K562 (cell line): Measurements from ENCODE around the gene LGALS3. TPM values are rescaled to one million over a fixed set of nuclear protein-coding genes. Genes with fewer than 3 reads are reported as not detected.

ENCODE experiments used
- ATAC-seq: fragments of 200-7000 bp; cut with Tn5 transposase; 3 replicates; pipeline ENCODE4 v1.9.1; 2020; ENCODE audit warnings: moderate library complexity
- BruUV-seq: library from RNA; stranded (reverse); fragments of 400-500 nt; replicated peaks from 2 replicates; lab custom pipeline; 2021; lab: Mats Ljungman, UMichigan
- CTCF ChIA-PET: fragments of 300-600 bp; formaldehyde crosslinking; extraction: SDS; loops from one replicate; lab custom pipeline; 2021; ENCODE audit warnings: low intra/inter-chr PET ratio; lab: Yijun Ruan, JAX
- POLR2A ChIA-PET: fragments of 300-600, 350-650 bp; sonication (Branson Sonifier 250); formaldehyde crosslinking; extraction: SDS; loops from one replicate; lab custom pipeline; 2021; ENCODE audit warnings: antibody characterized with exemption, inconsistent platforms; lab: Yijun Ruan, JAX
- DNase-seq, 4 experiments: peaks; one replicate each; pipeline versions ENCODE4 v3.0.0 to v3.0.0-alpha.2; 2011 to 2018; ENCODE audit warnings: low spot score in 3 of 4, mixed read lengths in 3 of 4; ENCODE audit errors: extremely low read depth in 1 of 4
- FAIRE-seq: peaks from 2 replicates; lab custom pipeline; 2011; peaks lifted over from hg19 to GRCh38; lab: Jason Lieb, UNC
- H2AFZ ChIP-seq: 2 replicates; pipeline ENCODE4 v1.6.0; 2011; ENCODE audit warnings: low read depth, low read length, control low read depth, inconsistent platforms
- H3K27ac ChIP-seq: fragments of 200-600 bp; 3 replicates; pipeline ENCODE4 v1.8.0; 2011; ENCODE audit warnings: low read depth, mild to moderate bottlenecking, control low read depth, inconsistent platforms, low read length, moderate library complexity, mixed read lengths; ENCODE audit errors: extremely low read depth
- H3K27me3 ChIP-seq, 2 experiments: fragments of 300-600 bp in 1 of 2; 2 replicates in 1 of 2; 3 replicates in 1 of 2; pipeline versions ENCODE4 v1.6.0 to v1.8.0; 2011; ENCODE audit warnings: inconsistent platforms in 2 of 2, low read length in 2 of 2, mild to moderate bottlenecking in 1 of 2, mixed read lengths in 1 of 2, moderate library complexity in 1 of 2; ENCODE audit not compliant: control insufficient read depth in 2 of 2, insufficient read depth in 2 of 2
- H3K36me3 ChIP-seq: fragments of 300-600 bp; 3 replicates; pipeline ENCODE4 v1.8.0; 2011; ENCODE audit warnings: mild to moderate bottlenecking, low read length, inconsistent platforms; ENCODE audit not compliant: control insufficient read depth, insufficient read depth
- H3K4me1 ChIP-seq, 2 experiments: fragments of 200-600 bp in 1 of 2; replicated peaks in 1 of 2; 2 replicates in 1 of 2; 3 replicates in 1 of 2; pipeline versions ENCODE4 v1.5.1 to v1.8.0; 2011; ENCODE audit warnings: inconsistent platforms in 2 of 2, low read length in 2 of 2, mild to moderate bottlenecking in 1 of 2, mixed read lengths in 1 of 2, moderate library complexity in 1 of 2; ENCODE audit not compliant: control insufficient read depth in 2 of 2, insufficient read depth in 2 of 2
- H3K4me2 ChIP-seq: 2 replicates; pipeline ENCODE4 v1.6.1; 2011; ENCODE audit warnings: low read length, control low read depth, inconsistent platforms, mixed read lengths; ENCODE audit not compliant: insufficient read depth
- H3K4me3 ChIP-seq: fragments of 200-600 bp; sonication (generic), shearing (Covaris generic); 2 replicates; pipeline ENCODE4 v1.5.1; 2016; ENCODE audit warnings: control low read depth, inconsistent platforms
- H3K79me2 ChIP-seq: fragments of 200-600 bp; 3 replicates; pipeline ENCODE4 v1.8.0; 2011; ENCODE audit warnings: low read length, inconsistent platforms; ENCODE audit not compliant: control insufficient read depth, insufficient read depth
- H3K9ac ChIP-seq, 2 experiments: 2 replicates each; pipeline versions ENCODE4 v1.6.0 to v1.6.1; 2011; ENCODE audit warnings: low read depth in 2 of 2, low read length in 2 of 2, control low read depth in 1 of 2, inconsistent platforms in 1 of 2, mild to moderate bottlenecking in 1 of 2, mixed read lengths in 1 of 2; ENCODE audit not compliant: insufficient read depth in 1 of 2
- H3K9me1 ChIP-seq: one replicate; pipeline ENCODE4 v1.6.0; 2011; ENCODE audit warnings: inconsistent platforms, mild to moderate bottlenecking, low read length, moderate library complexity; ENCODE audit not compliant: control insufficient read depth, insufficient read depth
- H3K9me3 ChIP-seq: replicated peaks from 2 replicates; pipeline ENCODE4 v1.5.1; 2011; ENCODE audit warnings: low read depth, low read length, inconsistent platforms; ENCODE audit not compliant: control insufficient read depth, insufficient read depth
- H4K20me1 ChIP-seq: replicated peaks from 2 replicates; pipeline ENCODE4 v1.6.1; 2011; ENCODE audit warnings: low read length, inconsistent platforms, mixed read lengths; ENCODE audit not compliant: control insufficient read depth, insufficient read depth
- E4F1 ChIP-seq: fragments of 250-450 bp; sonication (Bioruptor Pico); IDR thresholded peaks from 2 replicates; pipeline ENCODE4 v1.5.0; 2021; ENCODE audit warnings: mild to moderate bottlenecking, borderline replicate concordance
- EGR1 ChIP-seq: fragments of 450-650 bp; conservative IDR thresholded peaks from 2 replicates; pipeline ENCODE4 v1.6.1; 2017; ENCODE audit warnings: mild to moderate bottlenecking
- GTF2A2 ChIP-seq: IDR thresholded peaks from 2 replicates; pipeline ENCODE4 v1.6.1; 2016; ENCODE audit warnings: mild to moderate bottlenecking, missing genetic modification characterization, missing compliant biosample characterization
- JUNB ChIP-seq: fragments of 450-650 bp; formaldehyde crosslinking; conservative IDR thresholded peaks from 2 replicates; pipeline ENCODE4 v1.4.0; 2020; ENCODE audit warnings: mild to moderate bottlenecking
- NR2C2 ChIP-seq, 2 experiments: fragments of 200-800 bp in 1 of 2; sonication (Bioruptor generic) in 1 of 2; sonication (generic) in 1 of 2; formaldehyde crosslinking in 1 of 2; IDR thresholded peaks; 2 replicates each; pipeline versions ENCODE4 v1.6.1 to v1.8.0; 2016 to 2022; ENCODE audit warnings: mild to moderate bottlenecking in 1 of 2, missing compliant biosample characterization in 1 of 2, missing genetic modification characterization in 1 of 2, missing genetic modification reagents in 1 of 2
- SREBF2 ChIP-seq: sonication (generic); formaldehyde crosslinking; IDR thresholded peaks from 2 replicates; pipeline ENCODE4 v1.4.0; 2020; ENCODE audit warnings: mild to moderate bottlenecking, missing genetic modification reagents
- ZFP91 ChIP-seq: sonication (generic); formaldehyde crosslinking; IDR thresholded peaks from 2 replicates; pipeline ENCODE4 v1.8.0; 2022; ENCODE audit warnings: mild to moderate bottlenecking, missing genetic modification reagents
- ZHX1 ChIP-seq: fragments of 150-350 bp; conservative IDR thresholded peaks from 2 replicates; pipeline ENCODE4 v1.6.1; 2014; ENCODE audit warnings: low read length
- ZNF133 ChIP-seq: fragments of 250-450 bp; sonication (Bioruptor Pico); IDR thresholded peaks from 2 replicates; pipeline ENCODE4 v1.4.0; 2020; ENCODE audit warnings: mild to moderate bottlenecking
- ZNF76 ChIP-seq: fragments of 250-450 bp; sonication (Bioruptor Pico); IDR thresholded peaks from 2 replicates; pipeline ENCODE4 v1.4.0; 2020; ENCODE audit warnings: mild to moderate bottlenecking, moderate library complexity, borderline replicate concordance
- WGBS: fragments of 100-300 bp; shearing (Covaris generic); methylation state at CpG from one replicate; pipeline ENCODE4 v1.1.6; 2016; ENCODE audit warnings: low coverage, mixed read lengths; ENCODE audit not compliant: insufficient coverage; ENCODE audit errors: missing lambda C conversion rate; 5-methylcytosine and 5-hydroxymethylcytosine counted together
- in situ Hi-C: fragments of 300-500 bp; cut with MboI; formaldehyde crosslinking; loops from 4 replicates; pipeline ENCODE4 v1.15.0; 2018; ENCODE audit warnings: inconsistent platforms, mixed read lengths
- intact Hi-C: fragments of 100-400 bp; cut with micrococcal nuclease; formaldehyde crosslinking; loops from 2 replicates; pipeline ENCODE4 v1.14.2; 2022
- polyA plus RNA-seq, 8 experiments: library from polyadenylated mRNA; depleted of rRNA in 4 of 8; stranded (reverse) in 5 of 8; unstranded in 3 of 8; fragments of >200 nt; fragmentation: Nextera tagmentation in 2 of 8; fragmentation: Illumina TruSeq in 1 of 8; extraction: Ambion mirVana in 2 of 8; extraction: Trizol in 1 of 8; gene quantifications; 2 replicates each; pipeline versions ENCODE4 v1.2.1 to v1.2.3, GENCODE V29; 2011 to 2014; ENCODE audit warnings: inconsistent platforms in 1 of 8, missing spikeins in 1 of 8
- total RNA-seq, 7 experiments: library from RNA; depleted of rRNA in 6 of 7; stranded (reverse); fragments of >200 nt in 6 of 7; fragmentation: Illumina TruSeq in 2 of 7; extraction: Trizol in 2 of 7; gene quantifications; 2 replicates each; pipeline versions ENCODE4 v1.2.1 to v1.2.3, GENCODE V29; 2011 to 2021; ENCODE audit warnings: low replicate concordance in 1 of 7

The LGALS3 gene
- total and polyA plus RNA-seq, 9 of the 15 experiments (the other 6 are each of a cell fraction or from before 2014, with no cell fraction given), result 0.04 to 1.9 (median 1.1) TPM

GRCh38 chr14:55084401-55085059 is 44.5 kb upstream of the LGALS3 start (continued):
- no peak for TF ChIP-seq ZNF76 (CRISPR knock-in tag)
- no peak for TF ChIP-seq ZHX1
- no peak for TF ChIP-seq GTF2A2 (tag)
- no peak for TF ChIP-seq NR2C2 (CRISPR knock-in tag; IDR thresholded peaks at IDR 0.05)
- TF ChIP-seq NR2C2 (tag; IDR thresholded peaks at IDR 0.05), result no peak

- POLR2A ChIA-PET, result interaction anchor here (1.3 kb wide), 1 partner anchor 11 kb away, joined by 3 read pairs; no protein-coding TSS in a partner anchor
- Histone ChIP-seq H3K27me3 (no peaks in the 10 kb centered on the region), H2AFZ (no peak overlapping the region), H3K9me1 (no peaks in the 10 kb centered on the region), H3K36me3 (no peaks in the 10 kb centered on the region), H4K20me1 (no peaks in the 10 kb centered on the region), H3K9me3 (no peaks in the 10 kb centered on the region), H3K4me2 (no peak overlapping the region), H3K27ac (no peak overlapping the region), H3K4me1 (no peaks in the 10 kb centered on the region), H3K9ac (no peak overlapping the region), H3K4me3 (no peak overlapping the region), H3K79me2 (no peaks in the 10 kb centered on the region)
- intact Hi-C loops, result loop anchor here (5.0 kb wide), 1 partner anchor 47 kb away; no protein-coding TSS in a partner anchor
- ATAC-seq, result no peak
- DNase-seq, result no peak
- CTCF ChIA-PET, result no interaction called here
- WGBS, result 36% methylated on average over 4 of the region's 4 CpGs
- no peak for FAIRE-seq
- in situ Hi-C loops, result no loop called here
- no TSS peak for BruUV-seq
- TF ChIP-seq ZNF133 (CRISPR knock-in tag), result no peak
- no peak for TF ChIP-seq EGR1
- TF ChIP-seq ZFP91 (CRISPR knock-in tag), result no peak
- no peak for TF ChIP-seq E4F1
- no peak for TF ChIP-seq SREBF2 (CRISPR knock-in tag)
- no peak for TF ChIP-seq JUNB (CRISPR knock-in tag)
Measured at GRCh38 chr14:55085060-55085660, 43.9 kb upstream of the LGALS3 start.
